ENCODE data around the gene DNPEP.
"Not testable (repeated sequence)": the region's sequence is repeated elsewhere in the genome, so short reads cannot be mapped to it uniquely, and the experiment has no call there.

The DNPEP gene

GRCh38 chr2:219419331-219420197 is 31.9 kb upstream of the DNPEP start:
- DNase-seq (ENCODE audit: low spot score): peak; percentile 17

- no peak for DNase-seq (ENCODE audit: low spot score)
Observed at GRCh38 chr2:219419012-219419324, 31.3 kb upstream of the DNPEP start.

- DNase-seq (ENCODE audit: low spot score): no peak
Observed at GRCh38 chr2:219418155-219419011, 30.7 kb upstream of the DNPEP start, which contains the start of gene DES. Gene DES, plus strand, starts transcription at chr2:219418377. Its CDS starts 86 bp downstream, at chr2:219418463.

- DNase-seq (ENCODE audit: low spot score): no peak
Observed at GRCh38 chr2:219417374-219417773, 29.7 kb upstream of the DNPEP start.

- DNase-seq (ENCODE audit: low spot score): no peak
Observed at GRCh38 chr2:219416938-219417337, 29.2 kb upstream of the DNPEP start.

GRCh38 chr2:219416235-219416602 is 28.5 kb upstream of the DNPEP start:
- DNase-seq (ENCODE audit: low spot score): no peak

GRCh38 chr2:219415580-219416234 is 28.0 kb upstream of the DNPEP start:
- DNase-seq (ENCODE audit: low spot score): no peak

- DNase-seq (ENCODE audit: low spot score): no peak
Observed at GRCh38 chr2:219414857-219415256, 27.1 kb upstream of the DNPEP start.

GRCh38 chr2:219410390-219410789 is 22.7 kb upstream of the DNPEP start:
- no peak for DNase-seq (ENCODE audit: low spot score)

- no peak for DNase-seq (ENCODE audit: low spot score)
Observed at GRCh38 chr2:219409619-219410018, 21.9 kb upstream of the DNPEP start.

- no peak for DNase-seq (ENCODE audit: low spot score)
Observed at GRCh38 chr2:219408631-219409030, 20.9 kb upstream of the DNPEP start.

- DNase-seq (ENCODE audit: low spot score): no peak
Observed at GRCh38 chr2:219408204-219408603, 20.5 kb upstream of the DNPEP start.

GRCh38 chr2:219407343-219407742 is 19.6 kb upstream of the DNPEP start:
- not testable (repeated sequence) for DNase-seq (ENCODE audit: low spot score)

- no peak for DNase-seq (ENCODE audit: low spot score)
Observed at GRCh38 chr2:219406861-219407230, 19.1 kb upstream of the DNPEP start.

- DNase-seq (ENCODE audit: low spot score): no peak
Observed at GRCh38 chr2:219405958-219406860, 18.5 kb upstream of the DNPEP start.

GRCh38 chr2:219405451-219405850 is 17.7 kb upstream of the DNPEP start:
- no peak for DNase-seq (ENCODE audit: low spot score)

- DNase-seq (ENCODE audit: low spot score): no peak
Observed at GRCh38 chr2:219404954-219405353, 17.2 kb upstream of the DNPEP start.

GRCh38 chr2:219404291-219404910 is 16.7 kb upstream of the DNPEP start:
- no peak for DNase-seq (ENCODE audit: low spot score)

GRCh38 chr2:219403861-219404260 is 16.1 kb upstream of the DNPEP start:
- no peak for DNase-seq (ENCODE audit: low spot score)

- peak; percentile 60 for DNase-seq (ENCODE audit: low spot score)
Observed at GRCh38 chr2:219402665-219403515, 15.2 kb upstream of the DNPEP start.
